ENCODE results near the gene LRRC1.

GRCh38 chr6:53912661-53913060 lies 117.9 kb downstream of the LRRC1 start:
- TF ChIP-seq CTCF (IDR thresholded peaks at IDR 0.05; ENCODE audit: insufficient read depth, low read depth, low read length) (no peak), EZH2 (IDR thresholded peaks at IDR 0.05; ENCODE audit: insufficient read depth, low read length) (no peak)

Measured in astrocyte (in vitro differentiated cells and primary cell).